ENCODE measurements around the gene PTPRG. TPM values are rescaled to one million over a fixed set of nuclear protein-coding genes. Genes with fewer than 3 reads are reported as not detected.
"Not testable (repeated sequence)": the region's sequence is repeated elsewhere in the genome, so short reads cannot be mapped to it uniquely, and the experiment has no call there.

PTPRG gene
- total RNA-seq, 4 donors from 2014 or later = 33.5 to 56.6 (median 46.9) TPM

DNA sequence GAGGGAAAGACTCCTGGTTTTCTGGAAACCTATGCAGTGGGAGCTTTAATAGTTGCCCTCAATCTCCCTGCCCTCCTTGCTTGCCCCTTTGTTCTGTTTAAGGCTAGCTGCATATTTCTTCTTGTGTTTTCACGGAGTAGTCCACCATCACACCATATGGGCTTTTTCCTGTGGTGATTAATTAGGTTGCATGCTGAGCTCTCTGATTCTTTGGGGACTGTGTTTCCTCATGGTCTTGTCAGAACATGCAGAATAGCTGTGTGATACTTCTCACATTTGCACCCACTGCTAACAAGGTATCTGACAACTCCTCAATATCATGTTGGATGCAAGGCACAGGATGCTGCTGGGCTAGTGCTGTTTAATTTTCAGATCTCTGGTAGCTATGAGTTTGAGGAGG, 139.6 kb downstream of the PTPRG start:
- Histone ChIP-seq H3K4me3 (no peak overlapping the region), H3K36me3 (no peaks in the 10 kb centered on the region), H3K9me3 (no peaks in the 10 kb centered on the region), H3K27me3 (no peaks in the 10 kb centered on the region), H3K27ac (no peak overlapping the region), H3K4me1 (no peaks in the 10 kb centered on the region)
- TF ChIP-seq, protein P1, sequence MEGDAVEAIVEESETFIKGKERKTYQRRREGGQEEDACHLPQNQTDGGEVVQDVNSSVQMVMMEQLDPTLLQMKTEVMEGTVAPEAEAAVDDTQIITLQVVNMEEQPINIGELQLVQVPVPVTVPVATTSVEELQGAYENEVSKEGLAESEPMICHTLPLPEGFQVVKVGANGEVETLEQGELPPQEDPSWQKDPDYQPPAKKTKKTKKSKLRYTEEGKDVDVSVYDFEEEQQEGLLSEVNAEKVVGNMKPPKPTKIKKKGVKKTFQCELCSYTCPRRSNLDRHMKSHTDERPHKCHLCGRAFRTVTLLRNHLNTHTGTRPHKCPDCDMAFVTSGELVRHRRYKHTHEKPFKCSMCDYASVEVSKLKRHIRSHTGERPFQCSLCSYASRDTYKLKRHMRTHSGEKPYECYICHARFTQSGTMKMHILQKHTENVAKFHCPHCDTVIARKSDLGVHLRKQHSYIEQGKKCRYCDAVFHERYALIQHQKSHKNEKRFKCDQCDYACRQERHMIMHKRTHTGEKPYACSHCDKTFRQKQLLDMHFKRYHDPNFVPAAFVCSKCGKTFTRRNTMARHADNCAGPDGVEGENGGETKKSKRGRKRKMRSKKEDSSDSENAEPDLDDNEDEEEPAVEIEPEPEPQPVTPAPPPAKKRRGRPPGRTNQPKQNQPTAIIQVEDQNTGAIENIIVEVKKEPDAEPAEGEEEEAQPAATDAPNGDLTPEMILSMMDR (IDR thresholded peaks at IDR 0.05) = no peak
- TF ChIP-seq POLR2A (IDR thresholded peaks at IDR 0.05) = no peak
- no peak for DNase-seq

DNA sequence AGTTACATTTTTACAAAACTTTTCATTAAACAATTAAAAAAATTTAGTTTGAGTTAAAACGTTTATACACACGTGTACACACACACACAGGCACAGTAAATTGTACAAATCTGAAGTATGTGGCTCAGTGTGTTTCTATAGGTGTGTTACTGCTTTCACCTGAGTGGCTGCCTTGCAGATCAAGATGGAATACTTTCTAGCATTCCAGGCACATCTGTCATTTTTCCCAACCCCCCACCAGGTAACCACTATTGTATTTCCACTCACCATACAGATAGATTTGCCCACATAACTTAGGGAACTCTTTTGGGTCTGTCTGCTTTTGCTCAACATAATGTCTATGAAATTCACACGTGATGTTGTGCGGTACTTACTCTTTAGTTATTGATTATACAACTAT, 141.1 kb downstream of the PTPRG start:
- Histone ChIP-seq H3K27ac (no peak overlapping the region), H3K4me3 (no peak overlapping the region), H3K4me1 (no peaks in the 10 kb centered on the region), H3K9me3 (no peaks in the 10 kb centered on the region), H3K27me3 (no peaks in the 10 kb centered on the region), H3K36me3 (no peaks in the 10 kb centered on the region)
- DNase-seq = no peak
- TF ChIP-seq, protein P1 (IDR thresholded peaks at IDR 0.05) = no peak
- no peak for TF ChIP-seq POLR2A (IDR thresholded peaks at IDR 0.05)

DNA sequence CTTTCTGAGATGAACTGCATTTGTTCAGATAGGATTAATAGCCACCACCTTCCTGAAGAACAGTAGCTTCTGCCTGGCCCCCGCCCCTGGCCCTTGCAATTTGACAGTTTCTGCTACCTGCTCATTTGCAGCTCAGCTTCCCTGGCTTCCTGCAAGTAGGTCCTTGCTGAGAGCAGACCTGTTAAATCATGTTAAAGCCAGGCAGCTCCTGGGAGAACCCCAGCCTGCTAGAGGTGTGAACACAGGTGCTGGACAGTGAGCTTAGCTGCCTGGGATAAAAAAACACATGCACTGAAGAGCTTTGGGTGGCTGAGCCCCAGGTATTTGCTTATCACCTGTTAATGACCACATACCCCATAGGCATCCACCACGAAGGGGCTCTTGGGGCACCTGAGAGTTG, 143.4 kb downstream of the PTPRG start:
- Histone ChIP-seq H3K4me3 (no peak overlapping the region), H3K27me3 (no peaks in the 10 kb centered on the region), H3K27ac (no peak overlapping the region), H3K4me1 (no peaks in the 10 kb centered on the region), H3K9me3 (no peaks in the 10 kb centered on the region), H3K36me3 (no peaks in the 10 kb centered on the region)
- TF ChIP-seq, protein P1 (IDR thresholded peaks at IDR 0.05) = no peak
- TF ChIP-seq POLR2A (IDR thresholded peaks at IDR 0.05) = no peak
- no peak for DNase-seq

DNA sequence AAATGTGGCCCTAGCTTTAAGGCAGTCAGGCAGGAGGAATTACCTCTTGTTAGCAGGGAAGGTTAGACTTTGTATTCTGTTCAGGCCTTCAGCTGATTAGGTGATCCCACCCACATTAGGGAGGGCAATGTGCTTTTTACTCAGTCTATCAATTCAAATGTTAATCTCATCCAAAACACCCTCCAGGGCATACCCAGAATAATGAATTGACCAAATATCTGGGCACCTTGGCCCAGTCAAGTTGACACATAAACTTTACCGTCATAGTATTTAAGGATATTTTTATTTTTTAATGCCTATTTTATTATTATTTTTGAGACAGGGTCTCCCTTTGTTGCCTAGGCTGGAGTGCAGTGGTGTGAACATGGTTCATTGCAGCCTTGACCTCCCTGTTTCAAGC, 146.1 kb downstream of the PTPRG start:
- no peak overlapping the region for H3K4me3 ChIP-seq
- H3K9me3 ChIP-seq = no peaks in the 10 kb centered on the region
- H3K27me3 ChIP-seq = no peaks in the 10 kb centered on the region
- H3K4me1 ChIP-seq = no peaks in the 10 kb centered on the region
- H3K27ac ChIP-seq = no peak overlapping the region
- H3K36me3 ChIP-seq = no peaks in the 10 kb centered on the region
- TF ChIP-seq POLR2A (IDR thresholded peaks at IDR 0.05) = no peak
- TF ChIP-seq, protein P1 (IDR thresholded peaks at IDR 0.05) = no peak
- DNase-seq = no peak

DNA sequence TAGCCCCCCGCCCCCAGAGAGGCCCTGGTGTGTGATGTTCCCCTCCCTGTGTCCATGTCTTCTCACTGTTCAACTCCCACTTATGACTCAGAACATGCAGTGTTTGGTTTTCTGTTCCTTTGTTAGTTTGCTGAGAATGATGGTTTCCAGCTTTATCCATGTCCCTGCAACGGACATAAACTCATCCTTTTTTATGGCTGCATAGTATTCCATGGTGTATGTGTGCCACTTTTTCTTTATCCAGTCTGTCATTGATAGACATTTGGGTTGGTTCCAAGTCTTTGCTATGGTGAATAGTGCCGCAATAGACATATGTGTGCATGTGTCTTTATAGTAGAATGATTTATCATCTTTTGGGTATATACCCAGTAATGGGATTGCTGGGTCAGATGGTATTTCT, 149.5 kb downstream of the PTPRG start:
- not testable (repeated sequence) for H3K4me1 ChIP-seq, DNase-seq, H3K9me3 ChIP-seq, H3K4me3 ChIP-seq, H3K27me3 ChIP-seq, H3K36me3 ChIP-seq, H3K27ac ChIP-seq

DNA sequence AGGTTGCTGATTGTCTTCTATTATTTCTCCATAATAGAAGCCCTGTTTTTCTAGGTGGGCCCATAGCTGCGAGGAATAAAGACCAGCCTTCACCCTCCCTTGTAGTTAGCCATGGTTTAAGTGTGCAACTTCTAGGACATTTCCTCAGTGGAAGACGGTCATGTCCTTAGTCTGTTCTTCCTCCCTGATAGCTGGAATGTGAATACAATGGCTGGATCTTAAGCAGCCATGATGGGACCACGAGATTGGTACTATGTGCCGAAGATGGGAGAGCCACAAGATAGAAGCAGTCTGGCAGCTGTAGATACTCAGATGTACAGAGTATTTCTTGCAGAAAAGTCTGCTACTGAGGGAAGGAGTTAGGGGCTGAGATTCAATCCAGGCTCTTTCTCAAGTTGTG, 152.9 kb downstream of the PTPRG start:
- no peak for TF ChIP-seq POLR2A (IDR thresholded peaks at IDR 0.05)
- TF ChIP-seq, protein P1 (IDR thresholded peaks at IDR 0.05) = no peak
- no peaks in the 10 kb centered on the region for H3K9me3 ChIP-seq
- H3K36me3 ChIP-seq = no peaks in the 10 kb centered on the region

More for the DNA sequence above, 152.9 kb downstream of the PTPRG start:
- Histone ChIP-seq H3K4me1 (no peaks in the 10 kb centered on the region), H3K27ac (no peak overlapping the region), H3K27me3 (no peaks in the 10 kb centered on the region), H3K4me3 (no peak overlapping the region)
- DNase-seq = no peak
